PFSK-1 (cell line): Measurements from ENCODE around the gene IGFLR1.

Source experiments
- FOXP2 ChIP-seq: optimal IDR thresholded peaks from 2 replicates; pipeline ENCODE3; 2011; ENCODE audit warnings: borderline replicate concordance, control low read depth, inconsistent platforms; ENCODE audit not compliant: insufficient read depth; ENCODE audit errors: extremely low read length, extremely low read depth
- POLR2AphosphoS5 ChIP-seq: IDR thresholded peaks from 2 replicates; pipeline ENCODE4 v1.6.1; 2012; ENCODE audit warnings: low read depth, mild to moderate bottlenecking, control low read depth, low read length, moderate library complexity
- REST ChIP-seq, 2 experiments: IDR thresholded peaks; 2 replicates each; pipeline versions ENCODE4 v1.6.1 to v1.8.0; 2011 to 2012; ENCODE audit warnings: low read depth in 2 of 2, low read length in 2 of 2, control low read depth in 1 of 2, inconsistent platforms in 1 of 2, mild to moderate bottlenecking in 1 of 2, moderate library complexity in 1 of 2; ENCODE audit not compliant: insufficient read depth in 1 of 2
- SIN3A ChIP-seq: IDR thresholded peaks from 2 replicates; pipeline ENCODE4 v1.6.1; 2012; ENCODE audit warnings: mild to moderate bottlenecking, low read length, moderate library complexity, borderline replicate concordance; ENCODE audit not compliant: insufficient read depth
- TAF1 ChIP-seq: IDR thresholded peaks from 2 replicates; pipeline ENCODE4 v1.6.1; 2012; ENCODE audit warnings: low read length, control low read depth, borderline replicate concordance; ENCODE audit not compliant: insufficient read depth

Gene IGFLR1

DNA sequence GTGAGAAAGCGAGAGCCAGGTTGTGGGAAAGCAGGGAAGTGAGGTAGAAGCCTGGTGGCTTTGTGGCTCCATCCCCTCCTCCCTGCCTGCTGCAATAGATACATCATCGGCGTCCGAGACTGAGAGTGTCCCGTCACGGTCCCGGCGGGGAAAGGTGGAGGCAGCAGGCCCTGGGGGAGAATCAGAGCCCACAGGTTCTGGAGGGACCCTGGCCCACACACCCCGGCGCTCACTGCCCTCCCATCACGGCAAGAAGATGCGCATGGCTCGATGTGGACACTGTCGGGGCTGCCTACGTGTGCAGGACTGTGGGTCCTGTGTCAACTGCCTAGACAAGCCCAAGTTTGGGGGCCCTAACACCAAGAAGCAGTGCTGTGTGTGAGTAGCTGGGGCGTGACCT lies 19.4 kb downstream of the IGFLR1 start:
- no peak for TF ChIP-seq TAF1
- TF ChIP-seq SIN3A: no peak
- TF ChIP-seq FOXP2: no peak
- TF ChIP-seq POLR2AphosphoS5: no peak
- TF ChIP-seq REST (IDR thresholded peaks at IDR 0.05; ENCODE audit: insufficient read depth in 1 of 2, low read depth in 2 of 2, low read length in 2 of 2): no peak

DNA sequence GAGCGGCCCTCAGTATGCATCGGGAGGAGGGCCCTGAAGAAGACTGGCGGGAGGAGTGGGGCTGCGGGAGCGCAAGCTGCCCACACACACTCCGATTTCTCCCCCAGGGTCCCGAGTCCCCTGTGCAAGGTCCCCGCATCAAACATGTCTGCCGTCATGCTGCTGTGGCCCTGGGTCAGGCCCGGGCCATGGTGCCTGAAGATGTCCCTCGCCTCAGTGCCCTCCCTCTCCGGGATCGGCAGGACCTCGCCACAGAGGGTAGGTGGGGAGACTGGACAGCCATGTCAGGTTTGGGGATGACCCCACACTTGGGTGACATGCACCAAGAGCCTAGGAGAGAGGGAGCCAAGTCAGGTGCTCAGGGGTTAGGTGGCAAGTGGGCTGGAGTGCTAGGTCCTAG lies 19.8 kb downstream of the IGFLR1 start:
- no peak for TF ChIP-seq FOXP2
- TF ChIP-seq TAF1: no peak

DNA sequence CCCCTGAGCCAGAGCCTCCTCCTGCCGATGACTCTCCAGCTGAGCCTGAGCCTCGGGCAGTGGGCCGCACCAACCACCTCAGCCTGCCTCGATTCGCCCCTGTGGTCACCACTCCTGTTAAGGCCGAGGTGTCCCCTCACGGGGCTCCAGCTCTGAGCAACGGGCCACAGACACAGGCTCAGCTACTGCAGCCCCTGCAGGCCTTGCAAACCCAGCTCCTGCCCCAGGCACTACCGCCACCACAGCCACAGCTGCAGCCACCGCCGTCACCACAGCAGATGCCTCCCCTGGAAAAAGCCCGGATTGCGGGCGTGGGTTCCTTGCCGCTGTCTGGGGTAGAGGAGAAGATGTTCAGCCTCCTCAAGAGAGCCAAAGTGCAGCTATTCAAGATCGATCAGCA lies 20.9 kb downstream of the IGFLR1 start:
- TF ChIP-seq POLR2AphosphoS5: no peak
- TF ChIP-seq SIN3A: no peak
- TF ChIP-seq TAF1: no peak
- TF ChIP-seq REST (IDR thresholded peaks at IDR 0.05; ENCODE audit: insufficient read depth in 1 of 2, low read depth in 2 of 2, low read length in 2 of 2): no peak
- no peak for TF ChIP-seq FOXP2

DNA sequence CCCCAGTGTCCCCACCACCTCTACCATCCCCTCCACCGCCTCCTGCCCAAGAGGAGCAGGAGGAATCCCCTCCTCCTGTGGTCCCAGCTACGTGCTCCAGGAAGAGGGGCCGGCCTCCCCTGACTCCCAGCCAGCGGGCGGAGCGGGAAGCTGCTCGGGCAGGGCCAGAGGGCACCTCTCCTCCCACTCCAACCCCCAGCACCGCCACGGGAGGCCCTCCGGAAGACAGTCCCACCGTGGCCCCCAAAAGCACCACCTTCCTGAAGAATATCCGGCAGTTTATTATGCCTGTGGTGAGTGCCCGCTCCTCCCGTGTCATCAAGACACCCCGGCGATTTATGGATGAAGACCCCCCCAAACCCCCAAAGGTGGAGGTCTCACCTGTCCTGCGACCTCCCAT lies 21.6 kb downstream of the IGFLR1 start:
- TF ChIP-seq SIN3A: no peak
- no peak for TF ChIP-seq POLR2AphosphoS5
- no peak for TF ChIP-seq TAF1
- no peak for TF ChIP-seq FOXP2
- TF ChIP-seq REST (IDR thresholded peaks at IDR 0.05; ENCODE audit: insufficient read depth in 1 of 2, low read depth in 2 of 2, low read length in 2 of 2): no peak

GRCh38 chr19:35720163-35720524 lies 22.1 kb downstream of the IGFLR1 start:
- no peak for TF ChIP-seq TAF1
- no peak for TF ChIP-seq POLR2AphosphoS5
- no peak for TF ChIP-seq REST (IDR thresholded peaks at IDR 0.05; ENCODE audit: insufficient read depth in 1 of 2, low read depth in 2 of 2, low read length in 2 of 2)
- no peak for TF ChIP-seq SIN3A
- no peak for TF ChIP-seq FOXP2
